Nephron progenitor cell (in vitro differentiated cells): Measurements from ENCODE around the gene CCDC85A.

Source experiments
- DNase-seq: peaks from one replicate; pipeline ENCODE4 v3.0.0; 2021
- H3K27ac Mint-ChIP-seq: 2 replicates; pipeline ENCODE4 v1.8.0; 2021; ENCODE audit warnings: mild to moderate bottlenecking, moderate library complexity, mixed read lengths
- H3K27me3 Mint-ChIP-seq: 2 replicates; pipeline ENCODE4 v1.8.0; 2021; ENCODE audit warnings: mild to moderate bottlenecking, low read depth, mixed read lengths; ENCODE audit not compliant: poor library complexity
- H3K36me3 Mint-ChIP-seq: 2 replicates; pipeline ENCODE4 v1.8.0; 2021; ENCODE audit warnings: low read depth, mixed read lengths
- H3K4me1 Mint-ChIP-seq: 2 replicates; pipeline ENCODE4 v1.8.0; 2021; ENCODE audit warnings: mixed read lengths
- H3K4me3 Mint-ChIP-seq: 2 replicates; pipeline ENCODE4 v1.8.0; 2021; ENCODE audit warnings: mild to moderate bottlenecking, moderate library complexity, mixed read lengths
- H3K9me3 Mint-ChIP-seq: 2 replicates; pipeline ENCODE4 v1.8.0; 2021; ENCODE audit warnings: mild to moderate bottlenecking, moderate library complexity, mixed read lengths
- CTCF ChIP-seq: fragments of 200-600 bp; sonication (generic); IDR thresholded peaks from 2 replicates; pipeline ENCODE4 v1.5.0; 2021; ENCODE audit warnings: antibody characterized with exemption

The CCDC85A gene

GRCh38 chr2:56244911-56245530 is 61.2 kb downstream of the CCDC85A start:
- no peak for TF ChIP-seq CTCF
- no peaks in the 10 kb centered on the region for H3K4me1 Mint-ChIP-seq
- H3K9me3 Mint-ChIP-seq, result peaks cover 37% of the 10 kb centered on the region
- no peak overlapping the region for H3K4me3 Mint-ChIP-seq
- H3K27me3 Mint-ChIP-seq, result no peaks in the 10 kb centered on the region
- H3K27ac Mint-ChIP-seq, result no peak overlapping the region
- DNase-seq, result no peak
- no peaks in the 10 kb centered on the region for H3K36me3 Mint-ChIP-seq

- no peak for DNase-seq
Measured at GRCh38 chr2:56248965-56249742, 65.4 kb downstream of the CCDC85A start.

GRCh38 chr2:56250153-56250729 is 66.5 kb downstream of the CCDC85A start:
- Mint-ChIP-seq H3K27me3 (peaks cover 4% of the 10 kb centered on the region), H3K36me3 (no peaks in the 10 kb centered on the region), H3K9me3 (no peaks in the 10 kb centered on the region), H3K4me1 (no peaks in the 10 kb centered on the region), H3K4me3 (no peak overlapping the region), H3K27ac (peak overlapping the region; percentile 26)
- DNase-seq, result no peak
- TF ChIP-seq CTCF, result no peak

More at GRCh38 chr2:56248965-56249742, 65.4 kb downstream of the CCDC85A start:
- Mint-ChIP-seq H3K36me3 (no peaks in the 10 kb centered on the region), H3K27ac (no peak overlapping the region), H3K4me1 (no peaks in the 10 kb centered on the region), H3K4me3 (no peak overlapping the region), H3K27me3 (peaks cover 4% of the 10 kb centered on the region), H3K9me3 (peaks cover 2% of the 10 kb centered on the region)
- TF ChIP-seq CTCF, result no peak

- H3K27me3 Mint-ChIP-seq, result no peaks in the 10 kb centered on the region
- no peak for TF ChIP-seq CTCF
- H3K4me3 Mint-ChIP-seq, result no peak overlapping the region
- no peaks in the 10 kb centered on the region for H3K36me3 Mint-ChIP-seq
- DNase-seq, result no peak
- no peak overlapping the region for H3K27ac Mint-ChIP-seq
- H3K4me1 Mint-ChIP-seq, result no peaks in the 10 kb centered on the region
- H3K9me3 Mint-ChIP-seq, result no peaks in the 10 kb centered on the region
Measured at GRCh38 chr2:56260415-56260814, 76.6 kb downstream of the CCDC85A start.

GRCh38 chr2:56262241-56262640 is 78.5 kb downstream of the CCDC85A start:
- no peak overlapping the region for H3K4me3 Mint-ChIP-seq

More at GRCh38 chr2:56262241-56262640, 78.5 kb downstream of the CCDC85A start:
- no peaks in the 10 kb centered on the region for H3K9me3 Mint-ChIP-seq
- no peak for DNase-seq
- H3K36me3 Mint-ChIP-seq, result no peaks in the 10 kb centered on the region
- no peak for TF ChIP-seq CTCF
- H3K27me3 Mint-ChIP-seq, result no peaks in the 10 kb centered on the region
- H3K27ac Mint-ChIP-seq, result no peak overlapping the region
- no peaks in the 10 kb centered on the region for H3K4me1 Mint-ChIP-seq
